Right cardiac atrium (tissue), 5 donors: ENCODE results near the gene ZC3H11A. TPM values are rescaled to one million over a fixed set of nuclear protein-coding genes. Genes with fewer than 3 reads are reported as not detected.

Experiments used
- ATAC-seq, 2 donors: fragments of 200-7000 bp; cut with Tn5 transposase; one replicate each; pipeline versions ENCODE4 v1.8.0 to v1.9.1; 2020; ENCODE audit warnings: moderate library complexity in 2 of 2, mild to moderate bottlenecking in 1 of 2
- DNase-seq, 3 donors: peaks; one replicate each; pipeline ENCODE4 v3.0.0-alpha.2; 2020
- H3K27ac ChIP-seq: one replicate; pipeline ENCODE4 v1.5.1; 2013; ENCODE audit warnings: mild to moderate bottlenecking, low read length, control low read depth, moderate library complexity
- H3K27me3 ChIP-seq: one replicate; pipeline ENCODE4 v1.6.1; 2013; ENCODE audit not compliant: control insufficient read depth, insufficient read depth
- H3K4me1 ChIP-seq: one replicate; pipeline ENCODE4 v1.6.1; 2013; ENCODE audit warnings: low read length; ENCODE audit not compliant: control insufficient read depth, insufficient read depth
- H3K4me3 ChIP-seq: one replicate; pipeline ENCODE4 v1.5.1; 2013; ENCODE audit warnings: low read length, control low read depth
- H3K9me3 ChIP-seq: one replicate; pipeline ENCODE4 v1.6.1; 2013; ENCODE audit warnings: low read length; ENCODE audit not compliant: control insufficient read depth
- WGBS: extraction: QIAGEN DNeasy Blood & Tissue Kit; methylation state at CpG from one replicate; pipeline ENCODE4 v1.1.7; 2013; 5-methylcytosine and 5-hydroxymethylcytosine counted together
- intact Hi-C, 4 donors: fragments of 100-400 bp; cut with DNase I; formaldehyde crosslinking; loops; one replicate each; pipeline versions ENCODE4 v1.11.0 to v1.14.0; 2022 to 2023
- polyA plus RNA-seq: library from polyadenylated mRNA; stranded (reverse); fragments of 200-250 nt; gene quantifications from one replicate; pipeline ENCODE4 v1.2.3, GENCODE V29; 2013
- total RNA-seq, 4 donors: library from RNA; stranded (reverse); fragmentation: NEBNext Ultra II Directional; extraction: Animal tissue kit (Norgen Biotek cat#: 25700); gene quantifications; one replicate each; pipeline ENCODE4 v1.2.1, GENCODE V29; 2021
- donor health status: healthy with polysubstance abuse.
- donor health status: DM: no; HTN: yes; CAD: no.
- donor health status: DM: no; HTN: no; CAD: no.
- donor health status: DM: no; HTN: yes; CAD: no; lungs with severe emphysema.
- donor health status: DM: yes; HTN: yes; CAD: no.

ZC3H11A gene
- total and polyA plus RNA-seq, 5 donors = 33.4 to 56.0 (median 49.6) TPM

GRCh38 chr1:203840208-203840808 is 44.9 kb downstream of the ZC3H11A start:
- no peaks in the 10 kb centered on the region for H3K27me3 ChIP-seq
- no peaks in the 10 kb centered on the region for H3K9me3 ChIP-seq
- intact Hi-C loops = no loop called here
- WGBS = 97% methylated on average over 4 of the region's 4 CpGs
- DNase-seq (no peak), ATAC-seq (no peak)
- no peak overlapping the region for H3K27ac ChIP-seq
- no peak overlapping the region for H3K4me3 ChIP-seq
- no peaks in the 10 kb centered on the region for H3K4me1 ChIP-seq

DNA sequence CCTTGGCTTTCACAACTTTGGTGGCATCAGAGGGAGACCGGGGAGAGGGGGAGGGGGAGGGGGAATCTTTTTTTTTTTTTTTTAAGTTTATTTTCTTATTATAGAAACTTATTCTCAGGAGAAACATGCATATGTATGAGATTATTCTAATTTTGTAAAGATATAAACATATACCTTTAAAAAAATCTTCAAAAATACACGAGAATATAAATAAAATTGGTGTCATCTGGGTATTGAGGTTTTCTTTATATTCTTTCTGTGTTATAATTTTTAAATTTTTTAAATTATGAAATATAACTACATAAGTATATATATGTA is 47.1 kb downstream of the ZC3H11A start:
- WGBS = 85% methylated on average over 2 of the region's 2 CpGs

DNA sequence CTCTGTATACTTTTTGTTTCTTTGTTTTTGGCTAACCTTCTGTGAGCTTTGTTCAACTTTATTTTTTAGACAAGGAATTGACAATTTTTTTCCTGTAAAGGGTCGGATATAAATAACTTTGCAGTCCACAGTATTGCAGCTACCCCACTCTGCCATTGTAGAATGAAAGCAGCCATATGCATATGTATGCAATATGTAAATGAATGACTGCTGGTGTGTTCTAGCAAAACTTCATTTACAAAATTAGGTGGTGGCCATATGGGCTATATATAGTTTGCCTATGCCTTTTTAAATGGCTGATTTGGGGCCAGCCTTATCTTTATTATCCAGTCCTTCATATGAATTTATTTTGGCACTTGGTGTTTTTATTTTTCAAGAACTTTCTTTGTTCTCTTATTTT is 48.0 kb downstream of the ZC3H11A start:
- Histone ChIP-seq H3K27me3 (no peaks in the 10 kb centered on the region), H3K27ac (no peak overlapping the region), H3K4me3 (no peak overlapping the region), H3K9me3 (no peaks in the 10 kb centered on the region), H3K4me1 (no peaks in the 10 kb centered on the region)
- no peak for DNase-seq
- intact Hi-C loops = no loop called here
- ATAC-seq = no peak
- WGBS = 80% methylated on average over 1 of the region's 1 CpG

More for the DNA sequence above, 47.1 kb downstream of the ZC3H11A start:
- Histone ChIP-seq H3K27ac (no peak overlapping the region), H3K4me1 (no peaks in the 10 kb centered on the region), H3K9me3 (no peaks in the 10 kb centered on the region), H3K4me3 (no peak overlapping the region), H3K27me3 (no peaks in the 10 kb centered on the region)
- DNase-seq (no peak), ATAC-seq (no peak)
- intact Hi-C loops = no loop called here

Other genes with a start within 250 kb of the ZC3H11A start
- gene ATP2B4, start 168.8 kb upstream of the ZC3H11A start, total RNA-seq = 100 to 1,000 TPM in 3 of 4 donors, 10 to 100 TPM in 1; 97.0 to 132 (median 112) TPM
- gene ATP2B4, start 168.8 kb upstream of the ZC3H11A start, polyA plus RNA-seq = 65.7 TPM
- under 1 TPM; 0.20 to 0.43 (median 0.27) TPM for gene LAX1, start 30.4 kb upstream of the ZC3H11A start, total RNA-seq
- 0.14 TPM for gene LAX1, start 30.4 kb upstream of the ZC3H11A start, polyA plus RNA-seq
- 10 to 100 TPM; 15.7 to 23.2 (median 18.3) TPM for gene ZBED6, start within 50 bp of the ZC3H11A start, total RNA-seq
- gene ZBED6, start within 50 bp of the ZC3H11A start, polyA plus RNA-seq = 1.8 TPM
- gene SNRPE, start 66.0 kb downstream of the ZC3H11A start, total RNA-seq = 10 to 100 TPM; 48.7 to 59.7 (median 56.1) TPM
- 76.9 TPM for gene SNRPE, start 66.0 kb downstream of the ZC3H11A start, polyA plus RNA-seq